Lung (tissue), 12 donors: ENCODE results near the gene BICC1. TPM values are rescaled to one million over a fixed set of nuclear protein-coding genes. Genes with fewer than 3 reads are reported as not detected.

Experiments used
- ATAC-seq: fragments of 200-7000 bp; cut with Tn5 transposase; one replicate; pipeline ENCODE4 v1.9.1; 2020; ENCODE audit warnings: moderate number of reproducible peaks; ENCODE audit not compliant: insufficient read depth, low FRiP score
- DNase-seq, 3 donors: peaks; one replicate each; pipeline ENCODE4 v3.0.0-alpha.2; 2013 to 2017
- H3K27ac ChIP-seq, 2 donors: one replicate each; pipeline ENCODE4 v1.5.1; 2013; ENCODE audit warnings: mild to moderate bottlenecking in 2 of 2, moderate library complexity in 2 of 2, control low read depth in 1 of 2, inconsistent platforms in 1 of 2, low read depth in 1 of 2, low read length in 1 of 2
- H3K27me3 ChIP-seq, 3 donors: one replicate each; pipeline ENCODE4 v1.5.1; 2013; ENCODE audit warnings: low read length in 2 of 3; ENCODE audit not compliant: control insufficient read depth in 3 of 3, insufficient read depth in 3 of 3
- H3K36me3 ChIP-seq, 4 donors: one replicate each; pipeline ENCODE4 v1.5.1; 2013; ENCODE audit warnings: low read length in 4 of 4, mild to moderate bottlenecking in 1 of 4, moderate library complexity in 1 of 4; ENCODE audit not compliant: control insufficient read depth in 4 of 4, insufficient read depth in 4 of 4
- H3K4me1 ChIP-seq, 5 donors: one replicate each; pipeline ENCODE4 v1.5.1; 2013; ENCODE audit warnings: low read length in 5 of 5, mild to moderate bottlenecking in 2 of 5, moderate library complexity in 1 of 5; ENCODE audit not compliant: control insufficient read depth in 5 of 5, insufficient read depth in 5 of 5
- H3K4me3 ChIP-seq: one replicate; pipeline ENCODE4 v1.5.1; 2013; ENCODE audit warnings: mild to moderate bottlenecking, control low read depth, moderate library complexity
- H3K9ac ChIP-seq, 2 donors: one replicate each; pipeline ENCODE4 v1.5.1; 2013; ENCODE audit warnings: low read length in 2 of 2, control low read depth in 1 of 2; ENCODE audit not compliant: insufficient read depth in 1 of 2
- H3K9me3 ChIP-seq, 4 donors: one replicate each; pipeline ENCODE4 v1.5.1; 2013; ENCODE audit warnings: low read length in 3 of 4, mild to moderate bottlenecking in 1 of 4, moderate library complexity in 1 of 4; ENCODE audit not compliant: control insufficient read depth in 4 of 4, insufficient read depth in 3 of 4
- CTCF ChIP-seq: IDR thresholded peaks from 2 replicates; pipeline ENCODE4 v1.5.1; 2012; ENCODE audit warnings: mild to moderate bottlenecking; ENCODE audit errors: control extremely low read depth, extremely low read depth
- WGBS, 2 donors: extraction: QIAGEN DNeasy Blood & Tissue Kit; methylation state at CpG; one replicate each; pipeline ENCODE4 v1.1.7; 2013; 5-methylcytosine and 5-hydroxymethylcytosine counted together
- polyA plus RNA-seq, 2 donors: library from polyadenylated mRNA; stranded (reverse); fragments of 200-250 nt; gene quantifications; one replicate each; pipeline ENCODE4 v1.2.1, GENCODE V29; 2013
- total RNA-seq, 2 donors: library from RNA; depleted of rRNA in 1 of 2; stranded (reverse); fragments of >200 nt in 1 of 2; gene quantifications; one replicate each; pipeline ENCODE4 v1.2.1, GENCODE V29; 2014 to 2021
- donor health status: control.
- donor health status: control.
- donor health status: Bipolar disorder and iron deficiency.
- donor health status: healthy.
- donor health status: DM: yes; HTN: yes; CAD: no.

BICC1 gene
- total and polyA plus RNA-seq, 4 donors = 2.3 to 43.1 (median 5.9) TPM

DNA sequence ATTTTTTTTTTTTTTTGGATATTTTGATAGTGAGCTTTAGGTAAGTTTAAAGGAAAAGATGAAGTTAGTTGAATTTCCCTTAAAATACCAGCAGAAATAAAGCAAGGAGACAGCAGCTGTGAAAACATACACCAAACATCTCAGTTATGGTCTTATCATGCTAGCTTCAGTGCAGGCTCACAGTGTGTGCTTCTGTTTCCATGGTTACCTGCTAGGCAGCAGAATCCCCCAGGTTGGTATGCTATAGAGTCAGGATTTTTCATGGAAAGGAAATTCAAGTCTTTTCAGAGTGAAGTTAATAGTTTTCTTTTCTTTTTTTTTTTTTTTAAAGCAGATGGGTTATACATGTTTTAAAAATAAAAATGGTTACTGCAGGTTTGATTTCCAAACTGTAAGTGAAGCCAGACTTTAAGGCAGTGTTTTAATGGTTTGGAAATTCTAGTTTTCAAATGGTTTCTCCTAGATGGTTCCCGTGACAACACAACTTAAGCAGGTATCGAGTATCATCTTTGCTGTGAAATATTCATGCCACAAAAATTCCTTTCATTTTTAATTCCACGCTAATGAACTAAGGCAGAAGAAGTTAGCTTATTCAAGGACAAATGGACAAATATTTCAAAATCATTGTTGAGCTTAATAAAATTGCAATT lies 230.9 kb downstream of the BICC1 start:
- TF ChIP-seq CTCF = no peak
- Histone ChIP-seq H3K27ac (no peak overlapping the region), H3K4me1 (peaks cover 0 to 23% (median 9%) of the 10 kb centered on the region in 5 donors), H3K4me3 (no peak overlapping the region), H3K9me3 (no peaks in the 10 kb centered on the region), H3K27me3 (no peaks in the 10 kb centered on the region), H3K36me3 (no peaks in the 10 kb centered on the region), H3K9ac (no peak overlapping the region)
- ATAC-seq = no peak
- 66 to 89% methylated on average over 3 of the region's 3 CpGs for WGBS, 2 donors
- peak in 1 of 3 donors; percentile 50 for DNase-seq

DNA sequence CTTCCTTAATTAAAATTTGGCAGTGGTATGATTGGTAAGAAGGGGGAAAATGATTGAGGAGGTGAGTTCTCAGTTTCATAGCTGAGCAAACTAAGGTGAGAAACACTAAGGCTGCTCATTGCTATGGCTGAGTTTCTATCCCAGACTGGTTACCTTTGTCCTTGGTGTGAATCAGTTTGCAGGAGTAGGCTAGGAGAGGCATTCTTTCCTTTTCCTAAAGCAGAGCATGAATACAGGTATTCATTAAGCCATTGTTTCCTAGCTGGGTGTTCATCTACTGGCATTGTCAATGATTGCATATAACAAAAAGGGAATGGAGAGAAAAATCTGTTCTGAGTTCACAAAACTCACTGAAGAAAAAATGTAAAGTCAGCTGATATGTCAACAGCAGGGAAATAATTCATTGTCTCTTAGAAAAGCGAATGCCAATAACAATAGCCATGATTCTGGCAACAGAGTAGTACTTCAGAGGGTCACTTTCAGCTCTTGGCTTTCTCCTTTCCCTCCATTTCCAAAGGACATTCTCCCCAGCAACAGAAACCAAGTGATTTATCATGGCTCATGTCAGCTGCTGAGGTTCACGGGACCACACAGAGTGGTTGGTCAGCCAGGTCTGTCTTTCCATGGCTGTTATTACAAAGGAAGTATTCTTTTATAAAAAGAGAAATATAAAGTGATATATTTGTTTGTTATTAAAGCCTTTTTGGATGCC lies 234.0 kb downstream of the BICC1 start:
- H3K27ac ChIP-seq = no peak overlapping the region
- H3K4me3 ChIP-seq = no peak overlapping the region
- no peaks in the 10 kb centered on the region for H3K36me3 ChIP-seq
- no peak overlapping the region for H3K9ac ChIP-seq
- no peaks in the 10 kb centered on the region for H3K9me3 ChIP-seq
- 65 to 80% methylated on average over 2 of the region's 2 CpGs for WGBS, 2 donors
- no peaks in the 10 kb centered on the region for H3K27me3 ChIP-seq
- peak in 2 of 3 donors; percentile 31 to 37 for DNase-seq
- peaks cover 0 to 23% (median 9%) of the 10 kb centered on the region in 5 donors for H3K4me1 ChIP-seq
- no peak for TF ChIP-seq CTCF
- ATAC-seq = no peak

GRCh38 chr10:58747687-58748086 lies 235.0 kb downstream of the BICC1 start:
- no peaks in the 10 kb centered on the region for H3K27me3 ChIP-seq
- no peak overlapping the region for H3K4me3 ChIP-seq
- H3K9ac ChIP-seq = no peak overlapping the region
- H3K9me3 ChIP-seq = no peaks in the 10 kb centered on the region
- WGBS, 2 donors = 64 to 82% methylated on average over 2 of the region's 2 CpGs
- DNase-seq = peak; percentile 38 to 80 (median 73)
- no peaks in the 10 kb centered on the region for H3K36me3 ChIP-seq
- H3K27ac ChIP-seq = no peak overlapping the region
- no peak for TF ChIP-seq CTCF
- H3K4me1 ChIP-seq = peaks cover 0 to 23% (median 9%) of the 10 kb centered on the region in 5 donors
- no peak for ATAC-seq
